ENCODE results near the gene SDK1.

Gene SDK1

GRCh38 chr7:3304131-3304530, 3.1 kb downstream of the SDK1 start:
- Histone ChIP-seq H2AK5ac (ENCODE audit: low read length, severe bottlenecking) (no peak overlapping the region), H2BK12ac (ENCODE audit: low read length in 2 of 2) (no peak overlapping the region), H3K9ac (ENCODE audit: low read length) (no peak overlapping the region), H3K18ac (ENCODE audit: low read depth in 1 of 2, low read length in 2 of 2) (no peak overlapping the region), H3K9me3 (ENCODE audit: control insufficient read depth, low read length) (no peaks in the 10 kb centered on the region), H3K4me3 (ENCODE audit: insufficient read depth in 1 of 2, low read depth in 1 of 2, low read length in 2 of 2) (no peak overlapping the region), H4K8ac (ENCODE audit: low read length) (no peak overlapping the region), H2BK15ac (ENCODE audit: low read depth, poor library complexity, severe bottlenecking) (no peak overlapping the region), H3K23ac (ENCODE audit: low read length in 2 of 2) (no peak overlapping the region), H3K79me1 (replicated peaks; ENCODE audit: low read length, poor library complexity, severe bottlenecking) (peaks cover 11% of the 10 kb centered on the region), H2AFZ (ENCODE audit: low read depth, low read length) (no peak overlapping the region), H3K4me2 (ENCODE audit: low read length, poor library complexity, severe bottlenecking) (no peak overlapping the region), H3K4me1 (ENCODE audit: control insufficient read depth, insufficient read depth, low read depth, low read length) (peaks cover 8% of the 10 kb centered on the region), H3K4ac (ENCODE audit: low read depth in 1 of 2, low read length in 2 of 2) (no peak overlapping the region), H3K27ac (ENCODE audit: low read length, poor library complexity, severe bottlenecking) (no peak overlapping the region), H2BK120ac (ENCODE audit: low read depth, low read length) (no peak overlapping the region), H4K91ac (ENCODE audit: low read length) (no peak overlapping the region), H3K36me3 (ENCODE audit: control insufficient read depth in 1 of 2, insufficient read depth in 2 of 2, low read depth in 1 of 2, low read length in 2 of 2) (no peaks in the 10 kb centered on the region), H3K27me3 (ENCODE audit: control insufficient read depth in 1 of 2, insufficient read depth in 1 of 2, low read length in 2 of 2) (no peaks in the 10 kb centered on the region), H3K14ac (ENCODE audit: low read length in 2 of 2) (no peak overlapping the region), H2BK5ac (ENCODE audit: low read depth, low read length, poor library complexity, severe bottlenecking) (no peak overlapping the region)
- 95% methylated on average over 4 of the region's 4 CpGs for WGBS
- DNase-seq: no peak

GRCh38 chr7:3307435-3307834, 6.4 kb downstream of the SDK1 start:
- Histone ChIP-seq H2BK12ac (ENCODE audit: low read length in 2 of 2) (no peak overlapping the region), H3K79me1 (replicated peaks; ENCODE audit: low read length, poor library complexity, severe bottlenecking) (peaks cover 19% of the 10 kb centered on the region), H2BK120ac (ENCODE audit: low read depth, low read length) (no peak overlapping the region), H4K91ac (ENCODE audit: low read length) (no peak overlapping the region), H3K4ac (ENCODE audit: low read depth in 1 of 2, low read length in 2 of 2) (no peak overlapping the region), H3K14ac (ENCODE audit: low read length in 2 of 2) (no peak overlapping the region), H2BK15ac (ENCODE audit: low read depth, poor library complexity, severe bottlenecking) (no peak overlapping the region), H3K4me2 (ENCODE audit: low read length, poor library complexity, severe bottlenecking) (no peak overlapping the region), H2AK5ac (ENCODE audit: low read length, severe bottlenecking) (no peak overlapping the region), H4K8ac (ENCODE audit: low read length) (no peak overlapping the region), H2BK5ac (ENCODE audit: low read depth, low read length, poor library complexity, severe bottlenecking) (no peak overlapping the region), H3K23ac (ENCODE audit: low read length in 2 of 2) (no peak overlapping the region), H3K4me1 (ENCODE audit: control insufficient read depth, insufficient read depth, low read depth, low read length) (no peaks in the 10 kb centered on the region), H3K9me3 (ENCODE audit: control insufficient read depth, low read length) (no peaks in the 10 kb centered on the region), H3K27ac (ENCODE audit: low read length, poor library complexity, severe bottlenecking) (no peak overlapping the region), H2AFZ (ENCODE audit: low read depth, low read length) (no peak overlapping the region), H3K9ac (ENCODE audit: low read length) (no peak overlapping the region), H3K18ac (ENCODE audit: low read depth in 1 of 2, low read length in 2 of 2) (no peak overlapping the region), H3K36me3 (ENCODE audit: control insufficient read depth in 1 of 2, insufficient read depth in 2 of 2, low read depth in 1 of 2, low read length in 2 of 2) (no peaks in the 10 kb centered on the region), H3K27me3 (ENCODE audit: control insufficient read depth in 1 of 2, insufficient read depth in 1 of 2, low read length in 2 of 2) (no peaks in the 10 kb centered on the region), H3K4me3 (ENCODE audit: insufficient read depth in 1 of 2, low read depth in 1 of 2, low read length in 2 of 2) (no peak overlapping the region)
- no CpG with 5 or more reads among the region's 1 CpG for WGBS
- peak; percentile 27 for DNase-seq

GRCh38 chr7:3309140-3309539, 8.1 kb downstream of the SDK1 start:
- Histone ChIP-seq H2BK15ac (ENCODE audit: low read depth, poor library complexity, severe bottlenecking) (no peak overlapping the region), H2BK120ac (ENCODE audit: low read depth, low read length) (no peak overlapping the region), H3K18ac (ENCODE audit: low read depth in 1 of 2, low read length in 2 of 2) (no peak overlapping the region), H4K8ac (ENCODE audit: low read length) (no peak overlapping the region), H2BK12ac (ENCODE audit: low read length in 2 of 2) (no peak overlapping the region), H3K14ac (ENCODE audit: low read length in 2 of 2) (no peak overlapping the region), H3K4me3 (ENCODE audit: insufficient read depth in 1 of 2, low read depth in 1 of 2, low read length in 2 of 2) (no peak overlapping the region), H3K23ac (ENCODE audit: low read length in 2 of 2) (no peak overlapping the region), H3K27me3 (ENCODE audit: control insufficient read depth in 1 of 2, insufficient read depth in 1 of 2, low read length in 2 of 2) (no peaks in the 10 kb centered on the region), H3K9ac (ENCODE audit: low read length) (no peak overlapping the region), H4K91ac (ENCODE audit: low read length) (no peak overlapping the region), H3K4me1 (ENCODE audit: control insufficient read depth, insufficient read depth, low read depth, low read length) (no peaks in the 10 kb centered on the region), H3K36me3 (ENCODE audit: control insufficient read depth in 1 of 2, insufficient read depth in 2 of 2, low read depth in 1 of 2, low read length in 2 of 2) (no peaks in the 10 kb centered on the region), H3K9me3 (ENCODE audit: control insufficient read depth, low read length) (no peaks in the 10 kb centered on the region), H3K79me1 (replicated peaks; ENCODE audit: low read length, poor library complexity, severe bottlenecking) (peaks cover 19% of the 10 kb centered on the region), H2AK5ac (ENCODE audit: low read length, severe bottlenecking) (no peak overlapping the region), H3K4ac (ENCODE audit: low read depth in 1 of 2, low read length in 2 of 2) (no peak overlapping the region), H2BK5ac (ENCODE audit: low read depth, low read length, poor library complexity, severe bottlenecking) (no peak overlapping the region), H3K27ac (ENCODE audit: low read length, poor library complexity, severe bottlenecking) (no peak overlapping the region), H3K4me2 (ENCODE audit: low read length, poor library complexity, severe bottlenecking) (no peak overlapping the region), H2AFZ (ENCODE audit: low read depth, low read length) (no peak overlapping the region)
- peak; percentile 38 for DNase-seq
- 100% methylated on average over 2 of the region's 3 CpGs for WGBS

DNA sequence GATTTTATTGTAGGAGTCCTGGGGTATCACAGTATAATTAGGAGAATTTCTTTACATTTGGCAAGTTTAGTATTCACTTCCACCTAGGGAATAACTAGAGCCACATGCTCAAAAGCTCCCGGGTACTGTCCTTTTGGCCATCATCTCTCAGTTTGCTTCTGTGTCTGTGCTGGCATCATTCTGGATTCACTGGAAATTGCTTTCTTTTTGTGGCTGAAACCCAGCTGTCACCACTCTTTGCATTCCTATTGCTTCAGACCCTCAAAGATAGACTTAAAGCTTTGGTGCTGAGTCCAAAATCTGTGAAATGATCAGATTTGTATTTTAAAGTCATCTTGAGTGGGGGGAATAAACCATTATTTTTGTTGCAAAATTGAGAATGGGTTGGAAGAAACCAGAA, 8.9 kb downstream of the SDK1 start:
- Histone ChIP-seq H4K91ac (ENCODE audit: low read length) (no peak overlapping the region), H2BK15ac (ENCODE audit: low read depth, poor library complexity, severe bottlenecking) (no peak overlapping the region), H3K9me3 (ENCODE audit: control insufficient read depth, low read length) (no peaks in the 10 kb centered on the region), H2AFZ (ENCODE audit: low read depth, low read length) (no peak overlapping the region), H3K4me3 (ENCODE audit: insufficient read depth in 1 of 2, low read depth in 1 of 2, low read length in 2 of 2) (no peak overlapping the region), H2AK5ac (ENCODE audit: low read length, severe bottlenecking) (no peak overlapping the region), H3K4me2 (ENCODE audit: low read length, poor library complexity, severe bottlenecking) (no peak overlapping the region), H2BK12ac (ENCODE audit: low read length in 2 of 2) (no peak overlapping the region), H3K79me1 (replicated peaks; ENCODE audit: low read length, poor library complexity, severe bottlenecking) (peaks cover 14% of the 10 kb centered on the region), H3K27ac (ENCODE audit: low read length, poor library complexity, severe bottlenecking) (no peak overlapping the region), H3K4me1 (ENCODE audit: control insufficient read depth, insufficient read depth, low read depth, low read length) (no peaks in the 10 kb centered on the region), H3K23ac (ENCODE audit: low read length in 2 of 2) (no peak overlapping the region), H3K27me3 (ENCODE audit: control insufficient read depth in 1 of 2, insufficient read depth in 1 of 2, low read length in 2 of 2) (no peaks in the 10 kb centered on the region), H3K18ac (ENCODE audit: low read depth in 1 of 2, low read length in 2 of 2) (no peak overlapping the region), H3K4ac (ENCODE audit: low read depth in 1 of 2, low read length in 2 of 2) (no peak overlapping the region), H4K8ac (ENCODE audit: low read length) (no peak overlapping the region), H2BK5ac (ENCODE audit: low read depth, low read length, poor library complexity, severe bottlenecking) (no peak overlapping the region), H3K9ac (ENCODE audit: low read length) (no peak overlapping the region), H3K36me3 (ENCODE audit: control insufficient read depth in 1 of 2, insufficient read depth in 2 of 2, low read depth in 1 of 2, low read length in 2 of 2) (no peaks in the 10 kb centered on the region), H3K14ac (ENCODE audit: low read length in 2 of 2) (no peak overlapping the region), H2BK120ac (ENCODE audit: low read depth, low read length) (no peak overlapping the region)
- no peak for DNase-seq
- WGBS: 96% methylated on average over 1 of the region's 1 CpG

Data from mesenchymal stem cell (in vitro differentiated cells and primary cell).